Vagina (tissue), 2 donors: ENCODE data around the gene CALCA.

ENCODE experiments used
- POLR2A ChIP-seq, 2 donors: fragments of 450-650 bp; IDR thresholded peaks; one replicate each; pipeline ENCODE4 v1.6.1; 2017; ENCODE audit warnings: antibody characterized with exemption in 2 of 2, mild to moderate bottlenecking in 2 of 2, moderate library complexity in 2 of 2
- POLR2AphosphoS5 ChIP-seq, 2 donors: sonication (generic); formaldehyde crosslinking; IDR thresholded peaks; one replicate each; pipeline ENCODE4 v1.9.0; 2017; ENCODE audit warnings: antibody characterized with exemption in 2 of 2, mild to moderate bottlenecking in 2 of 2, low read depth in 1 of 2; ENCODE audit not compliant: insufficient read depth in 1 of 2
- TF ChIP-seq, protein P1 (sequence below), 3 experiments: fragments of 450-650 bp in 2 of 3; fragments of 200-600 bp in 1 of 3; sonication (generic) in 1 of 3; IDR thresholded peaks; one replicate each; pipeline ENCODE4 v1.5.1; 2017 to 2019; ENCODE audit warnings: antibody characterized with exemption in 3 of 3, mild to moderate bottlenecking in 2 of 3, moderate library complexity in 2 of 3

- TF ChIP-seq, protein P1, sequence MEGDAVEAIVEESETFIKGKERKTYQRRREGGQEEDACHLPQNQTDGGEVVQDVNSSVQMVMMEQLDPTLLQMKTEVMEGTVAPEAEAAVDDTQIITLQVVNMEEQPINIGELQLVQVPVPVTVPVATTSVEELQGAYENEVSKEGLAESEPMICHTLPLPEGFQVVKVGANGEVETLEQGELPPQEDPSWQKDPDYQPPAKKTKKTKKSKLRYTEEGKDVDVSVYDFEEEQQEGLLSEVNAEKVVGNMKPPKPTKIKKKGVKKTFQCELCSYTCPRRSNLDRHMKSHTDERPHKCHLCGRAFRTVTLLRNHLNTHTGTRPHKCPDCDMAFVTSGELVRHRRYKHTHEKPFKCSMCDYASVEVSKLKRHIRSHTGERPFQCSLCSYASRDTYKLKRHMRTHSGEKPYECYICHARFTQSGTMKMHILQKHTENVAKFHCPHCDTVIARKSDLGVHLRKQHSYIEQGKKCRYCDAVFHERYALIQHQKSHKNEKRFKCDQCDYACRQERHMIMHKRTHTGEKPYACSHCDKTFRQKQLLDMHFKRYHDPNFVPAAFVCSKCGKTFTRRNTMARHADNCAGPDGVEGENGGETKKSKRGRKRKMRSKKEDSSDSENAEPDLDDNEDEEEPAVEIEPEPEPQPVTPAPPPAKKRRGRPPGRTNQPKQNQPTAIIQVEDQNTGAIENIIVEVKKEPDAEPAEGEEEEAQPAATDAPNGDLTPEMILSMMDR (IDR thresholded peaks at IDR 0.05) = no peak
- TF ChIP-seq POLR2A (IDR thresholded peaks at IDR 0.05) = no peak
- no peak for TF ChIP-seq POLR2AphosphoS5 (IDR thresholded peaks at IDR 0.05; ENCODE audit: insufficient read depth in 1 of 2, low read depth in 1 of 2)
Observed at GRCh38 chr11:14934641-14935351, 37.4 kb downstream of the CALCA start.
